Skin of body (tissue), 2 donors: ENCODE data around the gene GIPR. TPM values are rescaled to one million over a fixed set of nuclear protein-coding genes. Genes with fewer than 3 reads are reported as not detected.
A peak's percentile ranks its signal among the peaks of the same experiment; 100 is the strongest.
"Not testable (repeated sequence)": the region's sequence is repeated elsewhere in the genome, so short reads cannot be mapped to it uniquely, and the experiment has no call there.

Experiments used
- DNase-seq: peaks from one replicate; lab custom pipeline; 2025; lab: John Stamatoyannopoulos, UW
- total RNA-seq: library from RNA; depleted of rRNA; stranded (reverse); fragments of >200 nt; gene quantifications from one replicate; pipeline ENCODE4 v1.2.3, GENCODE V29; 2014

GIPR gene, protein sequence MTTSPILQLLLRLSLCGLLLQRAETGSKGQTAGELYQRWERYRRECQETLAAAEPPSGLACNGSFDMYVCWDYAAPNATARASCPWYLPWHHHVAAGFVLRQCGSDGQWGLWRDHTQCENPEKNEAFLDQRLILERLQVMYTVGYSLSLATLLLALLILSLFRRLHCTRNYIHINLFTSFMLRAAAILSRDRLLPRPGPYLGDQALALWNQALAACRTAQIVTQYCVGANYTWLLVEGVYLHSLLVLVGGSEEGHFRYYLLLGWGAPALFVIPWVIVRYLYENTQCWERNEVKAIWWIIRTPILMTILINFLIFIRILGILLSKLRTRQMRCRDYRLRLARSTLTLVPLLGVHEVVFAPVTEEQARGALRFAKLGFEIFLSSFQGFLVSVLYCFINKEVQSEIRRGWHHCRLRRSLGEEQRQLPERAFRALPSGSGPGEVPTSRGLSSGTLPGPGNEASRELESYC
- 25.7 TPM for total RNA-seq

DNA sequence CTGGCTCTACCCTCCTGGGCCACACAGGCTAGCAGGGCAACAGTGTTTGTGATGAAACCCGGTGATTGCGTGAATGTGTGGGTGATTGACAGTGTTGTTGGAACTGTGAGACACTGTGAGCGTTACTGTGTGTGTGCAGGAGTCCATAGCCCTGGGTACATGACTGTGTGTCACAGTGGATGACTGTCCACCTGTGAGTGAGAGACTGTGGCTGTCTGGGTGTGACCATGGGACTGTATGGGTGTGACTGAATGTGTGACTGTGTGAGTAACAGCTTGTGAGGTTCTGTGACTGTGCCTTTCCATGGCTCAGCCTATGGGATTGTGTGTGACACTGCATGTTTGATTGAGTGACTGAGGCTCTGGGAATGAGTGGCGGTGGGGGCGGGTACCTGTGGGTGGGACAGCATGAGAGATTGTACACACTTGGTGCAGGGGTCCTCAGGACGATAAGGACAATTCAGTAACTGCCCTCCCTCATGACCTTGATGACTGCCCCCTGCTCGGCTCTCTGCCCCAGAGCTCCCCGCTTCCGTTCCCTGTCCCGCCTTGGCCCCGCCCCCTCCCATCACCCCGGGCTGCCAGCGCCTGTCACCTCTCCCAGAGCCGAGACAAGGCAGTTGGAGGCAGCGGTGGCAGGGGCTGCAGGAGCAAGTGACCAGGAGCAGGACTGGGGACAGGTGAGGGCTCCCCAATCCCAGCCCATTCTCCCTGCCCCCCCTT lies at the start of gene GIPR:
GIPR (plus strand) TSS at position 602 of the 722 bp plus-strand sequence. CDS start 1,300 bp downstream, outside the sequence.
- DNase-seq, result peak; percentile 20

DNA sequence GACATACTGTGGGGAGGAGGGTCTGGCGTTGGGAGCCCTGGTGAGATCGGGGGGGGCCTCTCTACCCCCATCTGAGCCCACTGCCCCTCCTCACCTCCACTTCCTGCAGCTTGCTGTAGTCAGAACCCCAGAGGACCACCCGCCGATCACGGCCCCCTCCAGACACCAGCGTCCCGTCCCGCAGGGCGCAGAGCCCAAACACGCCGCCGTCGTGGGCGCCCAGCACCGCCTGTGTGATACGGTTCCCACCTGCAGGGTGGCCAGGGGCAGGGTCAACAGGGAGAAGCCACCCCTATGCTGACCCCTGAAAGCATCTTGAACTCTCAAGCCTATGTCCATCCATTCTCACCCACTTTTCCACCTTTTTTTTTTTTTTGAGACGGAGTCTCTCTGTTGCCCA lies 46.6 kb upstream of the GIPR start:
- DNase-seq, result no peak

DNA sequence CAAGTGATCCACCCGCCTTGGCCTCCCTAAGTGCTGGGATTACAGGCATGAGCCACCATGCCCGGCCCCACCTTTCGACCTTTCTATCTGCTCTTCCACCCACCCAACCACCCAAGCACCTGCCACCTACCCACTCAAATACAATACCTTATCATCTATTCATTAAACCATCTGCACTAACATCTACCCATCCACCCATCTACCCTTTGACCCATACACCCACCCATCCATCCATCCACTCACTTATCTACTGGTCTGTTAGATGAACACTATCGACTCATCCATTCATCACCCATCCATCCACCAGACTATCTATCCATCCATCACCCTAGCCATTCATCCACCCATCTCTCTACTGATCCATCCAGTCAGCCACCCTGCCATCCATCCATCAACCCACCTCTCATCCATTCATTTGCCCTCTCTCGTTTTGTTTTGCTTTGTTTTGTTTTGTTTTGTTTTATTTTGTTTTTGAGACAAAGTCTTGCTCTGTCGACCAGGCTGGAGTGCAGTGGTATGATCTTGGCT lies 46.0 kb upstream of the GIPR start:
- DNase-seq, result no peak

DNA sequence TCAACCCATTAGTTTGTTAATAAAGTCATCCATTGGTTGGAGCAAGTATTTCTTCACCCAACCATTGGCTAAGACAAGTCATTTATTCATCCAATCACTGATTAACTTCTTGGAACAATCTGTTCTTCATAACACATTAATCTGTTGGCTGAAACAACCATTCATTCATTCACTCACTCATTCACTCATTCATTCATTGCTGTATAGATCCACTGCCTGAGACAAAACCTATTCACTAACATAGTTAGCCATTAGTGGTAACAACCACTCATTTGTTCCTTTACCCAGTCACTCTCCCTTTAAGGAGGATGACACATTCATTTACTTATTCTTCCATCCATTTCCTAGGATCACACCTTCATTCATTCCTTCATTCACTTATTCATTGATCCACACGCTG lies 44.0 kb upstream of the GIPR start:
- no peak for DNase-seq

DNA sequence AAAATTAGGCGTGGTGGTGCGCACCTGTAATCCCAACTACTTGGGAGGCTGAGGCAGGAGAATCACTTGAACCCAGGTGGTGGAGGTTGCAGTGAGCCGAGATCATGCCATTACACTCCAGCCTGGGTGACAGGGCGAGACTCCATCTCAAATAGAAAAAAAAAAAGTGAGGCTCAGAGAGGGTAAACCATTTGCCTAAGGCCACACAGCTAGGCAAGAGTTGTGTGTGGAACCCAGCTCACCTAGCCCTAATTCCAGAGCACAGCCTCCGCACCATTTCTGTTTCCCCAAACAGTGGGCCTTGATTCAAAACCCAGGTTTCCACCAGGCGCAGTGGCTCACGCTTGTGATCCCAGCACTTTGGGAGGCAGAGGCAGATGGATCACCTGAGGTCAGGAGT lies 39.8 kb upstream of the GIPR start:
- DNase-seq, result not testable (repeated sequence)

DNA sequence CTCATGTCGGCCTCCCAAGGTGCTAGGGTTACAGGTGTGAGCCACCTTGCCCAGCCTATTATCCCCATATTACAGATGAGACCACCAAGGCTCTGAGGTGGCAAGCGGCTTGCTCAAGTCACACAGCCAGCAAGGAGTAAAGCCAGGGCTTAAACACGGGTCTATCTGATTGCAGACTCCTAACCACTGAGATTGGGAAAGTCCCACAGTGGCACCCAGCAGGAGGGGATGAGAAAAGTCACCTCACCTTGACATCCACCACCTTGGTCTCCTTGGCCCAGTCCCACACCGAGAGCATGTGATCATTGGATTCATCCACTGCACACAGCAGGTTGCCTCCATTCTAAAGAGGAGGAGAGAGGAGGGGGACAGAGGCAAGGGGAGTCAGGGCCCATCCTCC lies 38.3 kb upstream of the GIPR start:
- no peak for DNase-seq

DNA sequence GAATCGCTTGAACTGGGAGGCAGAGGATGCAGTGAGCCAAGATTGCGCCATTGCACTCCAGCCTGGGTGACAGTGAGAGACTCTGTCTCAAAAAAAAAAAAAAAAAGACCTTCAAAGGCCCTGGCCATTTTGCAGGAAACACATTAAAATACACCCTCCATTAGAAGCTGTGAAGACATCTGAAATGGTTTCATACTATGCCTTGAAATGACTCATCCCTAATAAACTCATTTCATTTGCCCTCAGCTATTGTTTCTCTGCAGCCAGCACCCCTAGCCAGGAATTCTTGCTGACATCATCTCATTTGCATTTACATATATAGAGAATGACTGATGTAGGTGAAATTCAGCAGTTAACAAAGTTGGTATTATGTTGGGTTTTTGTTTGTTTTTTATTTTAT lies 37.6 kb upstream of the GIPR start:
- no peak for DNase-seq

DNA sequence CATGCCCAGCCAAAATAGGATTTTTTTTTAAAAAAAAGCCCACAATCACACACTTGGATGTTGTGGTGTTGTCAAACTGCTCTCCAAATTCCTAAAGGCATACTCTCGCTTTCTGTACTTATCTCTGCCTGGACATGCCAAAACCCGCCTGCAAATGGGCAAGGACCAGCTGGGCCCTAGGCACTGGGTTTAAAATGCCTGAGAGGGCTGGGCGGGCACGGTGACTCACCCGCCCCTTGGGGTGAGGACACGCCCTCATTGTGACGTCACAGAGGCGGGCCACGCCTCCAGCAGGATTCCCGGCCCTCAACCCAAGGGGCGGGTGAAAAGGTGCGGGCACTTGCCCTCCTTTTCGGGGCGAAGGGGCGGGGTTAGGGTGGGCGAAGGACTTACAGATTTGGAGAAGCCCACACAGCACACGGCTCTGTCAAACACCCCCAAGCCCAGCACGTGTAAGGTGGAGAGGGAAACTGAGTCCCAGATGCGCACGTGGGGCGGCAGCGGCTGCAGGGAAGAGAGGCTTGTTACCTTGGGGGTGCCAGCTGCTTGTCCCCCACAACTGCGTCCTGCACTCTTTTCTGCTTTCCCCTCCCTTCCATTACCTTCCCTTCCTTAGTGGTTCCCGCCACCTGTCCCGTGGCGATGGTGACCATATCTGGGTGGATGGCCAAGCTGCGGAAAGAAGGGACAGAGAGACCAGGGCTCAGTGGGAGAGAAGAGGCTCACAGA lies 35.4 kb upstream of the GIPR start:
- DNase-seq, result peak; percentile 27

DNA sequence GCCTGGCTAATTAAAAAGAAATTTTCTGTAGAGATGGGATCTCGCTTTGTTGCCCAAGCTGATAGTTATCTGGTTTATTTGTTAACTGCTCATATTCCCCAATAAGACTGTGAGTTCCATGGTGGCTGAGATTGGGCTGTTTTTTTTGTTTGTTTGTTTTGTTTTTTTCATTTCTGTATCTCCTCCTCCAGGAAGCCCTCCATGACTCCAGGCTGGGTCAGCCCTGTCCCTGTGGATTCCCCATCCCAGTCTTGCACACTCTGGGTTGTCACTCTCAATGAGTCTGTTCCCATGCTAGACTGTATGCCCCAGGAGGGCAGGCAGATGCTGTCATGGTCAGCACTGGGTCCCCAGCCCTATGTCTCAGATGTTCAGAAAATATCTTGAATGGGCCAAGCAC lies 31.7 kb upstream of the GIPR start:
- DNase-seq, result no peak

DNA sequence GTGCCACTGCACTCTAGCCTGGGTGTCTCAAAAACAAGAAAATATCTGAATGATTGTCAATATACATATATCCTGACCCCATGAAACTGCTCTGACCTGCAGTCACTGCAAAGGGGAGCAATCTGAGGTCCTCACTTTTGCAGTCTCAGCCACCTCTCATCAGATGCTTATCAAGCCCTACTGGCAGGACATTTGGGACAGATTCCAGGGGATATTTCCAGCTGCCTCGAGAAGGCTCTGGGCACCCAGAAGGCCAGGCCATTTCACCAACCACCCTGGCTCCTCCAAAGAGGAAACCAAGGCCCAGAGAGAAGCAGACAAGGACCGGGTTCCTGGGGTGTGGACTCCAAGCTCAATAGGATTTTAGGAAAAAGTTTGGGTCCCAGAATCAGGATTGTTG lies 31.1 kb upstream of the GIPR start:
- no peak for DNase-seq

DNA sequence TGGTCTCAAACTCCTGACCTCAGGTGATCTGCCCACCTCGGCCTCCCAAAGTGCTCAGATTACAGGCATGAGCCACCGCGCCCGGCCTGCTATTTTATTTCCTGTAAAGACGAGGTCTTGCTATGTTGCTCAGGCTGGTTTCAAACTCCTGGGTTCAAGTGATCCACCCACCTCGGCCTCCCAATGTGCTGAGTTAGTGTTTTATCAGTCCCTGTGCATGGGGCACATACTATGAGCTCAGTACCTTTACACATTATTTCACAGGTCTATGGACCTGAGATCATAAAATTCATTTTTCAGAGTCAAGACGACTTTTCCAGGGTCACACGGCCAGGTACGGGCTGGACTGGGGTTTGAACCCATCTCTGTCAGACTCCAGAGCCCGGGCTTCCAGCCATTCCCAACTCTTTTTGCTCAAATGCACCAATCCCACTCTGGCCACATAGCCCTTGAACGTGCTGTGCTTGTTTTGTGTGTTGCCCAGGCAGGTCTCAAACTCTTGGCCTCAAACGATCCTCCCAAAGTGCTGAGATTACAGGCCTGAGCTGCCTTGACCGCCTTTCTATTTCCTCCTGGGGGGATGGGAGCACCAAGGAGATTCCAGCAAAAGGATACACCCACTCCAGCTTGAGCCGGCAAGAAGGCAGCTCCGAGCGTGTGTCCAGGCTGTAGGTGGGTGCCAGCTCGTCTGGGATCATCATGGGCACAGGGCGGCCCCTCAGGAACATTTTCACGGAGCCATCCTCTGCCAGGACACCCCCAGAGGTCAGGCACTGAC lies 29.9 kb upstream of the GIPR start:
- DNase-seq, result no peak

DNA sequence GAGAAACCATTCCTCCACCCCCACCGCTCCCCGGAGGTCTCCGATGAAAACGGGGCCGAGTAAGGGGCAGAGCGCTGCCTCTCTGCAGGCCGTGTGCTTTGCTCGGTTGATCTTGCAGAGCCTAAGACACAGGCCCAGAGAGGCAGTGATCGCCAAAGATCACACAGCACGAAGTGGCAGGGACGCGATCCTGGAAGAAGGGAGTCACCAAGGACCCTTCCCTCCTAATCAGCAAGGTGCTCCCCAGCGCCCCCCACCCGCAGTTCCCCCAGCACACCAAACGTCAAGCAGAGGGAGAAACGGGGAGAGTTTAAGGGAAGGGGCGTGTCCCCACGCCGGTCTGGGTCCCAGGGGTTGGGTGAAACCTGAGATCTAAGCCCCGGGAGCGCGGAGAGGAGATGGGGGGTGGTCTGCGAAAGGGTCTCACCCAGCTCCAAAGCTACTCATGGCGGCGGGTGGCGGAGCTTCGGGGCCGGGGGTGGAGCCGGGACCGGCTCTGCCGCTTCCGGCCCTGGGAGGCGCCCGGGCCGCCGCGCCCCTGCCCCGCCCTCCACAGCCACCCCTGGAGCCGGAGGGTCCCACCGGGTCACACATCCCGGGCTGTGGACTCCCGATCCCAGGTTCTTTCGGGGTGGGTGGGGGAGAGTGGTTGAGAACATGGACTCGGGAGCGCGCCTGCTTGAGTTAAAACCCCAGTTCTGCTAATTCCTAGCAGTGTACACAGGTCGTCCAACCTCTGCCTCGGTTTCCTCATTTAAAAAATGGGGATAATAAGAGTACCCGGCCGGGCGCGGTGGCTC lies 28.9 kb upstream of the GIPR start, which contains the start of gene EML2:
EML2 (minus strand) TSS at position 468 of the 800 bp plus-strand sequence; CDS start at position 447, 21 bp downstream.
- DNase-seq, result peak; percentile 15

DNA sequence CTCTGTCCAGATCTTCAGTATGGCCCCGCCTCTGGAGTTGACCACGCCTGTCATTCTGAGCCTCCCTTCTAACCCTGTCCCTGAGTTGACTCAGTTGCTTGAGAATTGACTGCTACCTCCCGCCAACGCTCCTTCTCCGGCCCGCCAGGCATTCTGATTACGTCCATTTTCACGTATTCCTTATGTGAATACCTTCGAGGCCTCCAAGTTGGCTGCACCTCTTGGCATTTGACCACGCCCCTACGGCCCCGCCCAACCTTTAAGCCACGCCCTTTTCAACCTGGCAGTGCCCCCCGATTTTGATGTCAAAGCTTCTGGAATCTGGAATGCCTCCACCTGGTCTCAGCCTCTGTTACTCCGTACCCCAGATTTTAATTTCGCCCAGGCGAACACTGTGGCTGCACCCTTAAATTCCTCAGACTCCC lies 27.2 kb upstream of the GIPR start:
- DNase-seq, result no peak

DNA sequence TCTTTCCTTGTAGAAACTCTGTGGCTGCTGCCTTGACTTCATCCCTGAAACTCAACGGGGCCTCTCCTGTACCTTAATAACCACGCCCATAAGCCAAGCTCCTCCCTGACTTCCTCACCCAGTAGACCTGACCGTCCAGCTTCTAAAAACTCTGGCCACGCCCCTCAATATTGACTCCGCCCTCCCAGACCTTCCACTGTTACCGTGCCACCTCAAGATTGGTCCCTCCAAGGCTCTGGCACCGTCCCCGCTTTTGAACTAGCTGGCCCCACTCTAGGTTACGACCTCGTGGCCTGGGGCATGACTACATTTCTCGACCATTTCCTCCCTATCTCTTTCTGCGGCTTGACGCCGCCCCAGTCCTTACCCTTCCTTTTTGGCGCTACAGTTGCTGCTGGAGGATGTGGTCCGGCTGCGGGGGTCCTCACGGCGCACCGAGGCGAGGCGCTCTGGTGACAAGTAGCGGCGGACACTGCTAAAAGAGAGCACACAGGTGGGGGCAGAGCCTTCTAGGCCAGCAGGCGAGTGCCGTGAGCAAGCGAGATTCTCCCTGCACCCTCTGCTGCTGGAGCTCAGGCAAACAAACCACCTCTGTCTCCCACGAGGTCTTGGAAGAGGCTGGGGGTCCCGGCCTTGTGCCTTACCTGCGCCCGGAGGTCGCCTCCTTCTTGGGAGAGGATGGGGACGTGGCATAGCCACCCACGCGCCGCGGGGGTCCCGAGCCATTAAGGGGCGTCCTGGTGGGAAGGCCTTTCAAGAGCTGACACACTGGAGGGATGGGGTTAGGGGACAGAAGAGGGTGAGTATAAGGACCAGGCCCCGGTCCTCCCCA lies 26.5 kb upstream of the GIPR start:
- DNase-seq, result no peak

DNA sequence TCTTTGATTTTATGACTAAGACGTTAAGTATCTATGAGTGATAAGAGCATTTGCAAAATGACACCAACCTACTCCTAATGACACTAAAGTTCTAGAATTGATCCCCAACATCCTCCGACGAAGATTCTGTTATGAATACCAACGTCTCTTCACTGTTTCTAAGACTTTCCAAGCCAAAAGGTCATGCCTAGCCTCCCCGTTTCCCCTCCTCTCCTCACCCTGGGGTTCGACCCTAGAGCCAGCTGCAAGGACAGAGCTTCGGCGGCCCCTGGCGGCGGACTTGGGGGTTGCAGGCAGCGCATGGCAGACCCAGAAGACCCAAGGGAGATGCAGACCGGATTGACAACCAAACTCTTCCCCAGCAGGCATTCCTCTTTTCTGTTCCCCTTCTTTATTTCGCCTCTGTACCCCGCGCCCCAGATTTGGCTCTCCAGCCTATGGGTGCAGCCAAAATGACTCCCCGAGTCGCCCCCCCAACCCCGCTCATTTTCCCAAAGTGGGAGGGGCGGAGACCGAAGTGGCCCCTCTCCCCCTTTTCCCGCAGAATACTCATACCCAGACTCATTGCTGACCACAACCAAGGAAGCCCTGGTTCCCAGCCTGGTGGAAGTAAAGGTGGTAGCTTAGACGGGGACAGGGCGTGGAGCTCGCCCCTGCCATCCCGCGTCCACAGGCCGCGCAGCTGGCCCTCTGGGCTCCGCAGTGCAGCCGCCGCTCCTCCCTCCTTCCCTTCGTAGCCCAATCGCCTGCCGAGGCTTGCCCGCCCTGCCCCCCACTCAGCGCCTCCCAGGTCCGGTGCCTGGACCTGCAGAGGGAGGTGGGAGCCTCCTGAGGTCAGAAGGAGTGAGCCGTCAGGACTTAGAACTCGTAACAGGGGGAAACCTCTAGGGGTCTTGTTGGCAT lies 24.7 kb upstream of the GIPR start:
- DNase-seq, result peak; percentile 80

DNA sequence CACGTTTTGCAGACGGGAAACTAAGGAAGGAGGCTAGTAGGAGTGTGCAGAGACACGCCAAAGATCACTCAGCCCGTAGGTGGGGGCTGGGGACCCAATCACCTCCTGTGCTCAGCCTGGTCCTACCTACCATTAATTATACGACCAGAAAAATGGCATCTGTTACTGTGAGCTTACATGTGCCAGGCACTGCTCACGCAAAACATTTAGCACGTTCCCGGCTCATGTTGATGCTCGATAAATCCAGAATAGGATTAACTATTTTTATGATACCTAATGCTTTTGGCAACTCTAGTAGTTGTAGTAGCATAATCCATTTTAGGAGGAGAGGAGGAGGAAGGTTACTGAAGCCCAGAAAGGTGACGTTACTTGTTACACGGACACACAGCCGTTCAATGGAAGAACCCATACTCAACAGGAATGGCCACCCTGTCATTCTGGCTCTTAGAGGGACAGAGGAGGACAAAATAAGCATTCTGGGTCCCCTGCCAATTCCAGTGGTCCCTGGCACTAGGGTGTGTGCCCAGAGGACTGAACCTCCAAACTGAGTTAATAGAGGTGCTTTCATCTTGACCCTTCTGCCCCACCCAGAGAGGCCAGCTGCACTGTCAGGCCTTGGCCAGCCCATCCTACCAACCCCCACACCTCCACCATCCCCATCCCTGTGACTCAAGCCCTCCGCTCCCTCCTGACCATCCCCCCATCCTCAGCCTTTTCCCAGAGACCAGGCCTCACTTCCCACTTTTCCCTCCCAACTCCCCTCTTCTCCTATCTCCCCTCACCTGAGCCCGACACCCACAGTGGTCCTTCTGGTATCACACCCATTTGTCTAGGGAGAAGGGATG lies 23.9 kb upstream of the GIPR start:
- no peak for DNase-seq

DNA sequence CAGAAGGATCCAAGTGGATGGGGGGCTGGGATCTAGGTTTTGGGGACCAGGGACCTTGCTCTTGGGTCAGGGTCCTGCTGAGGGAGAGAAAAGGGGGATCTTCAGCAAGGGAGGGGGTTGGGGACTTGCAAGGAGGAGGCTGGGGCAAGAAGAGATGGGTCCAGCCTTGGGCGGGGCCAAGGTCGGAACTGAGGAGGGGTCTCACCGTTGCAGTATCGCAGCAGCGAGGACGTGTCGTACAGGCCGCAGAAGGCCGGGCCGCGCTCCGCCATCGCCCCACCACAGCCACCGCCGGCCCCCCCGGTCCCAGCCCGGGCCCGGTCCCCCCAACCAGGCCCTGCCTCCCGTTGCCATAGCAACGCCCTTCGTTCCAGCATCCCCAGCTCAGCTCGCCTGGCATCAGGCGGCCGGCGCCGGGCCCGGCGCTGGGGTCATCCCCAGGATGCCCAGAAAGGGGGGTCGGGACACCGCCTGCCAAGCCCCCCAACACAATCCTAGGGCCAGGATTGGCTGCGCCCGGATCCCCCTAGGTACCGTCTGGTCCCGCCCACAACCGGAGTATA lies 22.9 kb upstream of the GIPR start:
- DNase-seq, result no peak
